Smooth muscle cell (in vitro differentiated cells): ENCODE measurements around the gene IL20RA. TPM values are rescaled to one million over a fixed set of nuclear protein-coding genes. Genes with fewer than 3 reads are reported as not detected.

Source experiments
- DNase-seq: peaks from one replicate; lab custom pipeline; 2025; ENCODE audit not compliant: unreplicated experiment; lab: John Stamatoyannopoulos, UW
- H2AFZ ChIP-seq: fragments of 200-600 bp; sonication (generic); 2 replicates; pipeline ENCODE4 v1.6.0; 2016; ENCODE audit warnings: antibody characterized with exemption, low read depth, mild to moderate bottlenecking
- H3F3A ChIP-seq: fragments of 200-600 bp; sonication (generic); 2 replicates; pipeline ENCODE4 v1.6.0; 2017; ENCODE audit warnings: antibody characterized with exemption, low read depth
- H3K27ac ChIP-seq: fragments of 200-600 bp; sonication (generic); 2 replicates; pipeline ENCODE4 v1.5.1; 2016; ENCODE audit warnings: low read depth, mild to moderate bottlenecking
- H3K27me3 ChIP-seq: fragments of 200-600 bp; sonication (generic); 2 replicates; pipeline ENCODE4 v1.6.1; 2016; ENCODE audit warnings: low read depth, mild to moderate bottlenecking
- H3K36me3 ChIP-seq: fragments of 200-600 bp; sonication (generic); 2 replicates; pipeline ENCODE4 v1.5.1; 2016; ENCODE audit warnings: low read depth
- H3K4me1 ChIP-seq: fragments of 200-600 bp; sonication (generic); 2 replicates; pipeline ENCODE4 v1.5.1; 2016; ENCODE audit warnings: low read depth
- H3K4me2 ChIP-seq: fragments of 200-600 bp; sonication (generic); 2 replicates; pipeline ENCODE4 v1.6.0; 2016; ENCODE audit warnings: mild to moderate bottlenecking
- H3K4me3 ChIP-seq: fragments of 200-600 bp; sonication (generic); 2 replicates; pipeline ENCODE4 v1.5.1; 2016; ENCODE audit warnings: mild to moderate bottlenecking
- H3K79me2 ChIP-seq: fragments of 200-600 bp; sonication (generic); 2 replicates; pipeline ENCODE4 v1.6.0; 2016; ENCODE audit warnings: low read depth, mild to moderate bottlenecking
- H3K9ac ChIP-seq: fragments of 200-600 bp; sonication (generic); 2 replicates; pipeline ENCODE4 v1.6.0; 2016; ENCODE audit warnings: low read depth
- H3K9me3 ChIP-seq: fragments of 200-600 bp; sonication (generic); replicated peaks from 2 replicates; pipeline ENCODE4 v1.5.1; 2016; ENCODE audit warnings: low read depth
- H4K20me1 ChIP-seq: fragments of 200-600 bp; sonication (generic); 2 replicates; pipeline ENCODE4 v1.6.0; 2016; ENCODE audit warnings: low read depth
- WGBS: methylation state at CpG from one replicate; pipeline ENCODE4 v1.1.7; 2016; ENCODE audit warnings: low lambda C conversion rate; 5-methylcytosine and 5-hydroxymethylcytosine counted together
- polyA plus RNA-seq: library from polyadenylated mRNA; unstranded; fragments of >200 nt; fragmentation: Nextera tagmentation; extraction: Ambion mirVana; gene quantifications from 2 replicates; pipeline ENCODE4 v1.2.1, GENCODE V29; 2016
- total RNA-seq: library from RNA; depleted of rRNA; stranded (reverse); fragments of >200 nt; gene quantifications from 2 replicates; pipeline ENCODE4 v1.2.3, GENCODE V29; 2014
- TF ChIP-seq, protein P1 (sequence below): fragments of 200-600 bp; sonication (generic); IDR thresholded peaks from 2 replicates; pipeline ENCODE4 v1.5.1; 2017; ENCODE audit warnings: borderline replicate concordance, mild to moderate bottlenecking, antibody characterized with exemption; ENCODE audit not compliant: insufficient read depth, poor library complexity, severe bottlenecking

IL20RA gene
- total and polyA plus RNA-seq, 2 experiments from 2014 or later, result 0.46 to 2.9 TPM

DNA sequence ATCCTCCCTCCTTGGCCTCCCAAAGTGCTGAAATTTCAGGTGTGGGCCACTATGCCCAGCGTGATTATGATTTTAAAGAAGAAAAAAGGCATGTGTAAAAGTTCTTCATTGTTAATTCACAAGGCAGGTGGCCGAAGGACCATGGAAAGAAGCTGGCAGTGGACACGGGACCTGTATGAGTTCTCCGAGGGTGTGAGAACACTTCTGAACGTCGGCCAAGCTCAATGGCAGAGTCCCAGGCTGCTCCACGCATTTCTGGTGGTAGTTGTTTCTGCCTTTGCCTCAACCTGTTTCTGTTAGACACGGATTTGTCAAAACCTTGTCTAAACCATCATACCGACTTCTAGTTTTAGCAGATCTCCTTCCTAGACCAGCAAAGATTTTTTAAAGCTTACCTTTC, 36.6 kb downstream of the IL20RA start:
- Histone ChIP-seq H3K27me3 (peaks cover 4% of the 10 kb centered on the region), H3K79me2 (no peaks in the 10 kb centered on the region), H3F3A (no peaks in the 10 kb centered on the region), H3K9ac (no peak overlapping the region), H3K9me3 (no peaks in the 10 kb centered on the region), H3K4me2 (no peak overlapping the region), H3K4me3 (no peak overlapping the region), H3K36me3 (no peaks in the 10 kb centered on the region), H3K27ac (no peak overlapping the region), H4K20me1 (no peaks in the 10 kb centered on the region), H2AFZ (no peak overlapping the region), H3K4me1 (no peaks in the 10 kb centered on the region)
- WGBS, result 92% methylated on average over 9 of the region's 9 CpGs
- no peak for DNase-seq
- TF ChIP-seq, protein P1, sequence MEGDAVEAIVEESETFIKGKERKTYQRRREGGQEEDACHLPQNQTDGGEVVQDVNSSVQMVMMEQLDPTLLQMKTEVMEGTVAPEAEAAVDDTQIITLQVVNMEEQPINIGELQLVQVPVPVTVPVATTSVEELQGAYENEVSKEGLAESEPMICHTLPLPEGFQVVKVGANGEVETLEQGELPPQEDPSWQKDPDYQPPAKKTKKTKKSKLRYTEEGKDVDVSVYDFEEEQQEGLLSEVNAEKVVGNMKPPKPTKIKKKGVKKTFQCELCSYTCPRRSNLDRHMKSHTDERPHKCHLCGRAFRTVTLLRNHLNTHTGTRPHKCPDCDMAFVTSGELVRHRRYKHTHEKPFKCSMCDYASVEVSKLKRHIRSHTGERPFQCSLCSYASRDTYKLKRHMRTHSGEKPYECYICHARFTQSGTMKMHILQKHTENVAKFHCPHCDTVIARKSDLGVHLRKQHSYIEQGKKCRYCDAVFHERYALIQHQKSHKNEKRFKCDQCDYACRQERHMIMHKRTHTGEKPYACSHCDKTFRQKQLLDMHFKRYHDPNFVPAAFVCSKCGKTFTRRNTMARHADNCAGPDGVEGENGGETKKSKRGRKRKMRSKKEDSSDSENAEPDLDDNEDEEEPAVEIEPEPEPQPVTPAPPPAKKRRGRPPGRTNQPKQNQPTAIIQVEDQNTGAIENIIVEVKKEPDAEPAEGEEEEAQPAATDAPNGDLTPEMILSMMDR, result no peak

DNA sequence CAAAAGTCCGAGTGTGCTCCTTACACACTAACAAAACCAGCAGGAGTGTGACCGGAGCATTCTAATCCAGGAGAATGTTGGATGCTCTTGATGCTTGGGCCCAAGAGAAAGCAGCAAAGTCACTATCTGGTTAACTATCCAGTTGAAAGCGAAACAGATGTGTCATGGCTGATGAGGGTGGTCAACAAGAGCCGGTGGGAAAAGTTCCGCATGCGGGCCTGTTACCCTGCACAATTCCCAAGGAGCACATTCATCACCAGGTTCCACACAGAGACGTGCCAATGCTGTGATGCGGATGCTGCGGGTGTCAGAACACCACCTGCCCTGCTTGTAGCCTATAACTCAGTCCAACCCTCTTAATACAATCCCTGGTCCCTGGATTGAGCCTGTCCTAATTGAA, 38.7 kb downstream of the IL20RA start:
- Histone ChIP-seq H3K36me3 (no peaks in the 10 kb centered on the region), H3K4me1 (no peaks in the 10 kb centered on the region), H2AFZ (no peak overlapping the region), H3K27ac (no peak overlapping the region), H3F3A (no peaks in the 10 kb centered on the region), H4K20me1 (no peaks in the 10 kb centered on the region), H3K79me2 (no peaks in the 10 kb centered on the region), H3K4me3 (no peak overlapping the region), H3K9me3 (no peaks in the 10 kb centered on the region), H3K9ac (no peak overlapping the region), H3K4me2 (no peak overlapping the region), H3K27me3 (peaks cover 16% of the 10 kb centered on the region)
- 95% methylated on average over 9 of the region's 9 CpGs for WGBS
- no peak for DNase-seq
- TF ChIP-seq, protein P1, result no peak

DNA sequence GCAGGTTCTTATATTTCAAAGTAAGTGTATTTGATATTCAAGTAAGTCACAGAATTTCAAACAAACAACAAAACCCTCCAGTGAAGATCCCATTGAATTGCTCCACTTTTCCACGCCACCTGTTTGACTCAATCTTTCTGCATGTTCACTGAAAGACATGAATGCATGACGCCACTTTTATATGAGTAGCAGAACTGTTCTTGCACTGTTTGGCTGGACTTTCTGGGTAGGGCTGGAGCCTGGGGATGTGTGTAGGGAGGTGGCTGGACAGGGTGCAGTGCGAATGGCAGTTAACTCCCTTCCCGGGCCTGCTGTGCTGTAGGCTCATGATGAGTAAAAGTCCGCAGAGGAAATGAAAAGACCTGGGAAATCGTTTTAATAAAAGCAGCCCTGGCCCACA, 39.7 kb downstream of the IL20RA start:
- Histone ChIP-seq H3K9me3 (no peaks in the 10 kb centered on the region), H3K4me3 (no peak overlapping the region), H2AFZ (no peak overlapping the region), H3K79me2 (no peaks in the 10 kb centered on the region), H3K9ac (no peak overlapping the region), H4K20me1 (no peaks in the 10 kb centered on the region), H3K36me3 (no peaks in the 10 kb centered on the region), H3K4me2 (no peak overlapping the region), H3F3A (no peaks in the 10 kb centered on the region), H3K4me1 (no peaks in the 10 kb centered on the region), H3K27ac (no peak overlapping the region), H3K27me3 (peaks cover 16% of the 10 kb centered on the region)
- 90% methylated on average over 6 of the region's 6 CpGs for whole genome bisulfite sequencing
- TF ChIP-seq, protein P1, result no peak
- no peak for DNase-seq

DNA sequence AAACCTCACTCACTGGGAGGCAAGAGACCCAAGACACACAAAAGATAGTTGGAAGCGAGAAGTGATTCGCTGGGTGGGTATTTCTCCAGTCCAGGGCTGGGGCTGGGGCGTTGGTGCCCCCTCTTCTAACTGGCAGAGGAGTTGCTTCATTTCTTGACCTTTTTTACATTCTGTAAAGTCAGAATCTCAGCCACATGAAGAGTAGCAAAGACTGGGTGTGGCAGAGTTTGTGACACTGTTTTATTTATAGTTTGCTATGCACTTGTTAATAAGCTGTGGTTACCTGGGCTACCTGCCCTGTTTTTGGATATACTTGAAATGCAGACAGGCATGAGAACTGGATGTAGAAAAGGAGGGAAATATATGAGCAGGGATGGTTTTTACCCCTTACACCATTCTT, 42.3 kb downstream of the IL20RA start:
- Histone ChIP-seq H3K4me3 (no peak overlapping the region), H4K20me1 (no peaks in the 10 kb centered on the region), H3K27me3 (peaks cover 16% of the 10 kb centered on the region), H2AFZ (peak overlapping the region; percentile 32), H3K4me1 (no peaks in the 10 kb centered on the region), H3K4me2 (no peak overlapping the region), H3K27ac (no peak overlapping the region), H3K9ac (no peak overlapping the region), H3F3A (no peaks in the 10 kb centered on the region), H3K36me3 (no peaks in the 10 kb centered on the region), H3K79me2 (no peaks in the 10 kb centered on the region), H3K9me3 (no peaks in the 10 kb centered on the region)
- no peak for DNase-seq
- 67% methylated on average over 3 of the region's 3 CpGs for WGBS
- TF ChIP-seq, protein P1, result no peak
